HG03342 (cell line): ENCODE results near the gene KCTD19.
A peak's percentile ranks its signal among the peaks of the same experiment; 100 is the strongest.

ENCODE experiments used
- ATAC-seq: cut with Tn5 transposase; IDR thresholded peaks from one replicate; pipeline ENCODE4 v1.9.1; 2021; ENCODE audit warnings: mild to moderate bottlenecking, moderate library complexity; ENCODE audit not compliant: unreplicated experiment

The KCTD19 gene

GRCh38 chr16:67327743-67328142, 1.2 kb upstream of the KCTD19 start:
- no peak for ATAC-seq

GRCh38 chr16:67326115-67326471, 448 bp downstream of the KCTD19 start:
- no peak for ATAC-seq

GRCh38 chr16:67317853-67318252, 8.7 kb downstream of the KCTD19 start:
- ATAC-seq = no peak

- ATAC-seq = no peak
Measured at GRCh38 chr16:67312719-67313118, 13.8 kb downstream of the KCTD19 start.

GRCh38 chr16:67311607-67312488, 14.7 kb downstream of the KCTD19 start:
- ATAC-seq = peak; percentile 89

- ATAC-seq = no peak
Measured at GRCh38 chr16:67310561-67310960, 16.0 kb downstream of the KCTD19 start.

GRCh38 chr16:67305216-67306071, 21.1 kb downstream of the KCTD19 start:
- no peak for ATAC-seq

- ATAC-seq = no peak
Measured at GRCh38 chr16:67304020-67304419, 22.5 kb downstream of the KCTD19 start.

GRCh38 chr16:67302970-67303369, 23.6 kb downstream of the KCTD19 start:
- no peak for ATAC-seq

GRCh38 chr16:67302076-67302475, 24.5 kb downstream of the KCTD19 start:
- ATAC-seq = no peak

GRCh38 chr16:67301080-67301782, 25.3 kb downstream of the KCTD19 start:
- no peak for ATAC-seq

GRCh38 chr16:67299269-67299668, 27.3 kb downstream of the KCTD19 start:
- no peak for ATAC-seq

GRCh38 chr16:67298277-67298676, 28.3 kb downstream of the KCTD19 start:
- no peak for ATAC-seq

GRCh38 chr16:67296420-67296819, 30.1 kb downstream of the KCTD19 start:
- no peak for ATAC-seq

GRCh38 chr16:67294938-67295361, 31.6 kb downstream of the KCTD19 start:
- no peak for ATAC-seq

GRCh38 chr16:67294171-67294757, 32.3 kb downstream of the KCTD19 start:
- ATAC-seq = no peak

GRCh38 chr16:67291461-67291860, 35.1 kb downstream of the KCTD19 start:
- ATAC-seq = no peak

- ATAC-seq = no peak
Measured at GRCh38 chr16:67287960-67288359, 38.6 kb downstream of the KCTD19 start.

GRCh38 chr16:67286441-67287235, 39.9 kb downstream of the KCTD19 start:
- ATAC-seq = no peak
